AG20443 (cell line): ENCODE data around the gene NLGN2.

Experiments
- DNase-seq: peaks from one replicate; pipeline ENCODE4 v3.0.0; 2012; ENCODE audit warnings: low spot score, mixed read lengths

Gene NLGN2

GRCh38 chr17:7466318-7466638 is 58.6 kb downstream of the NLGN2 start:
- no peak for DNase-seq

- DNase-seq, result peak; percentile 58
These were observed 59.1 kb downstream of the NLGN2 start for GRCh38 chr17:7466639-7467341.

DNA sequence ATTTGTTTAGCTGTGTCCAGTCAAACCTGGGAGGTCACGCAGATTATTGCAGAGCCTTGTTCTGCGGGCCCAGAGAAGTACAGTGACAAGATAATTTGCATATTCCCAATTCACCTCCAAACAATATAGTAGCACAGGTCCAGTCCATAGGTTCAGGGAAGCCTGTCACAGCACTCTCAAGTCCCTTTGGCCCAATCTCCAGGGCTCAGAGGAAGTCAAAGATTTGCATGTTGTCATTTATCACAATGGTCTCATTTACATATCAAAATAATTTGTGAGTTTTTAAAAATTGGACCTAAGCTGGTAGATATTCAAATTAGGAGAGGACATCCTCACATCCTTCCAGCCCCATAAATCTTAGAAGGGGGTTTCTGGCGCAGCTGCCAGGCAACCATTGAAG is 59.9 kb downstream of the NLGN2 start:
- DNase-seq, result no peak

GRCh38 chr17:7468290-7468689 is 60.6 kb downstream of the NLGN2 start:
- no peak for DNase-seq

DNA sequence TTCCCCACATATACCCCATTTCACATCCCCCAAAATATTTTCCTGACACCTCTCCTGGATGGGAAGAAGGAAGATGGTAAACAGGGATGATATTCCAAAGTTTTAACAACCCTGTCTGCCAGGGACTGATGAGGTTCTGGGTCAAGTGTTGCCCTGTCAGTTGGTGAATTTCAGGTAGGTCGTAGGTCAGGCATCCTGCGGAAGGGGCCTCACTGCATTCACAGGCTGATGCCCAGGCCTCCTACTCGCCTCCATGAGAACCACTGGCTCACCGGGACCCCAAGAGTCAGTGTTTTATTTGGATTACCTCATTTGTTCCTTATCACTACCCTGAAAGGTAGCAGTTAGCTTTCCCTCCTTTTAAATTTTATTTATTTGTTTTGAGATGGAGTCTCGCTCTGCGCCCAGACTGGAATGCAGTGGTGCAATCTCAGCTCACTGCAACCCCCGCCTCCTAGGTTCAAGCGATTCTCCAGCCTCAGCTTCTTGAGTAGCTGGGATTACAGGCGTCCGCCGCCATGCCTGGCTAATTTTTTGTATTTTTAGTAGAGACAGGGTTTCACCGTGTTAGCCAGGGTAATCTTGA is 61.3 kb downstream of the NLGN2 start:
- no peak for DNase-seq
